Stimulated activated naive B cell treated with anti-CD40 and anti-IgM and Interleukin-4, amounts not matched to agents 10 μg/mL and 1 μg/mL and 100 μg/mL, for 72 hours (primary cell): ENCODE measurements around the gene ZNF302.

Experiments
- ATAC-seq, 2 donors: fragments of 150-1000 bp; cut with Tn5 transposase; replicated peaks; 2 replicates each; pipeline ENCODE4 v1.10.0; 2021; ENCODE audit warnings: moderate library complexity in 1 of 2
- DNase-seq: peaks from one replicate; pipeline ENCODE4 v3.0.0; 2021
- H3K27ac Mint-ChIP-seq: one replicate; pipeline ENCODE4 v1.8.0; 2022; ENCODE audit warnings: mild to moderate bottlenecking, mixed read lengths
- H3K27me3 Mint-ChIP-seq, 2 donors: one replicate each; pipeline ENCODE4 v1.8.0; 2022; ENCODE audit warnings: mixed read lengths in 2 of 2
- H3K36me3 Mint-ChIP-seq, 2 donors: one replicate each; pipeline ENCODE4 v1.8.0; 2022; ENCODE audit warnings: mixed read lengths in 2 of 2, mild to moderate bottlenecking in 1 of 2
- H3K4me1 Mint-ChIP-seq, 2 donors: one replicate each; pipeline ENCODE4 v1.8.0; 2022; ENCODE audit warnings: mixed read lengths in 2 of 2, mild to moderate bottlenecking in 1 of 2
- H3K4me3 Mint-ChIP-seq, 2 donors: one replicate each; pipeline ENCODE4 v1.8.0; 2022; ENCODE audit warnings: mild to moderate bottlenecking in 2 of 2, mixed read lengths in 2 of 2, moderate library complexity in 1 of 2
- H3K9me3 Mint-ChIP-seq, 2 donors: one replicate each; pipeline ENCODE4 v1.8.0; 2022; ENCODE audit warnings: mixed read lengths in 2 of 2, mild to moderate bottlenecking in 1 of 2

The ZNF302 gene

DNA sequence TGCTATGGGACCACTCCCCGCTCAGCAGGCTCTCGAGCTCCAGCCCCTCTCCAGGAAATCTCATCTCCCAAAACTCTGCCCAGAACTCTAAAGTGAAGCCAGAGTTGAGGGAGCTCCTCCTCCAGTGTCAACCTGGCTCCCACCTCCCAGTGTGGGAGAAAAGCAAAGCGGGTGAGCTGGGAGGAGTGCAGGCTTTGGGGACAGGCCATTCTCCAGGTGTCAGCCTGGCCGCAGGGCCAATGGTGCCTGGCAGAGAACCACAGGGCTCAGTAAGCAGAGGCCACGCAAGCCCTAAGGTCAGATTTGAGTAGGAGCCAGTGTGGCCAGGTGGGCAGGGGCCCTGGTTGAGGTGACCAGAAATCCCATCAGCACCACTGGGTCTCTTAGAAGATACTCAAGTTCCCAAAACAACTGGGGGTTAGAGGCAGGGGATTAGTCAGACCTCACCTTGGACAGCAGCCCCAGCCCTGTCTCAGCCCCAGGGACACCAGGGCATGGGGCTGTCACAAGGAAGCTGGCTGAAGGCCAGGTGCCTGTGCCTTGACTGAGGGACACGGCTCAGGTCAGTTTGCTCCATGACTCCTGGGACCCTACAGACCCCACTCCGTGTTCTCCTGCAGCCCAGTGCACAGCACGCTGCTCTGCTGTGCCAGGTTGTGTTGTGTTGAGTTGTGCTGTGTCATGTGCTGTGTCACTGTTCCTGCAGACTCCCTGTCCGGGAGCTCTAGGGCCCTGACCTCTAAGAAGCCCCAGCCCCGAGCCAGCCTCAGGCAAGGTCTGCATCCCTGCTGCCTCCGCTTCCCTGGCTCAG lies 53.7 kb downstream of the ZNF302 start:
- Mint-ChIP-seq H3K36me3 (peaks cover 7 to 9% of the 10 kb centered on the region in 2 donors), H3K27me3 (peaks cover 29 to 31% of the 10 kb centered on the region in 2 donors), H3K9me3 (peaks cover 0 to 6% of the 10 kb centered on the region in 2 donors), H3K4me3 (no peak overlapping the region), H3K4me1 (peaks cover 12 to 22% of the 10 kb centered on the region in 2 donors), H3K27ac (no peak overlapping the region)
- ATAC-seq (no peak), DNase-seq (no peak)

DNA sequence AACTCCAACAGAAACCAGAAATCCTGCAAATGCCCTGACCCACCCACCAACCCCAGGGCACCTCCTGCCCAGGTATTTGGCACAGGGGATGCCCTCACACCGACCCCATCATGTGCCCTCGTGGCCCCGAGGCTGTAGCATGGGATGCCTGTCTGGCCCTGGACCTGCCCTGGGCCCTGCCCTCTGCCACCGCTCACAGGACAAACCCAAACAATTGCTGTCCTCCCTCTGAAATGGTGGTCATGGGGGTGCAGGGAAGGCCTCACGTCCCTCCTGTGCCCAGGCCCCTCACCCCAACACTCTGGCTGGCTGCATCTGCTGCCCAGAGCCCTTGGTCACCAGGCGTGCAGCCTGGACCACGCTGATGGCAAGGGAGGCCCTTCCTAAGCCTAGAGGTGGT lies 54.5 kb downstream of the ZNF302 start:
- Mint-ChIP-seq H3K4me1 (peaks cover 12 to 23% of the 10 kb centered on the region in 2 donors), H3K4me3 (no peak overlapping the region), H3K27ac (peak overlapping the region; percentile 56)

DNA sequence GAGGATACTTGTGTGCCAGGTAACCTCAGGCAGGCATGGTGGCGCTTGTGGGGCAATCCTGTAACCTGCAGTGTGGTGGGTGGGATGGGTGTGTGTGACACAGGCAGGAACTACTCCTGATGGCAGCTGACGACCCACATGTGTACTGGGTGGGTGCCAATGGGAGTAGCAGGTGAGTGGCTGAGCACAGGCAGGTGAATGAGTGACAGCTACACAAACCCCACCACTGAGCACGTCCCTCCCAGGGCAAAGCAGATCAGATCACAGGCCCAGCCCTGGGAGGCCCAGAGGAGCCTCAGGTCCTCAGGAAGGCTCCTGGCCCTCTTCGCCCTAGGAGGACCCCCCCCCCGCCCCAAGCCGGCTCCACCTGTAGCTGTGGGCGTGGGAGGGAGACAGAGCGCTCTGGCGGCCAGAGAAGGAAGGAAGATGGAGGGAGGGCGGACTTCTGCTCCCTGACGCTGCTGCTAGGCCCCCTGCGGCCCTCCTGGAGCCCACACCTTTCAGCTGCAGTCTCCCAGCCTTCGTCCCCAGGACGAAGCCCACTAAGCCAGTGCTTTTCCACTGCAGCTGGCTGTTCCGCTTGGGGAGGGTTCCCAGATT lies 55.2 kb downstream of the ZNF302 start:
- H3K27me3 Mint-ChIP-seq = peaks cover 14 to 20% of the 10 kb centered on the region in 2 donors
- peaks cover 12 to 23% of the 10 kb centered on the region in 2 donors for H3K4me1 Mint-ChIP-seq
- peaks cover 0 to 6% of the 10 kb centered on the region in 2 donors for H3K9me3 Mint-ChIP-seq
- DNase-seq (no peak), ATAC-seq (no peak)
- peak overlapping the region; percentile 65 for H3K27ac Mint-ChIP-seq
- H3K4me3 Mint-ChIP-seq = peak overlapping the region; percentile 77 to 91
- H3K36me3 Mint-ChIP-seq = peaks cover 7 to 12% of the 10 kb centered on the region in 2 donors

More for the DNA sequence above, 54.5 kb downstream of the ZNF302 start:
- no peak for ATAC-seq
- Mint-ChIP-seq H3K9me3 (peaks cover 0 to 6% of the 10 kb centered on the region in 2 donors), H3K36me3 (peaks cover 7 to 12% of the 10 kb centered on the region in 2 donors), H3K27me3 (peaks cover 22 to 26% of the 10 kb centered on the region in 2 donors)
- no peak for DNase-seq

DNA sequence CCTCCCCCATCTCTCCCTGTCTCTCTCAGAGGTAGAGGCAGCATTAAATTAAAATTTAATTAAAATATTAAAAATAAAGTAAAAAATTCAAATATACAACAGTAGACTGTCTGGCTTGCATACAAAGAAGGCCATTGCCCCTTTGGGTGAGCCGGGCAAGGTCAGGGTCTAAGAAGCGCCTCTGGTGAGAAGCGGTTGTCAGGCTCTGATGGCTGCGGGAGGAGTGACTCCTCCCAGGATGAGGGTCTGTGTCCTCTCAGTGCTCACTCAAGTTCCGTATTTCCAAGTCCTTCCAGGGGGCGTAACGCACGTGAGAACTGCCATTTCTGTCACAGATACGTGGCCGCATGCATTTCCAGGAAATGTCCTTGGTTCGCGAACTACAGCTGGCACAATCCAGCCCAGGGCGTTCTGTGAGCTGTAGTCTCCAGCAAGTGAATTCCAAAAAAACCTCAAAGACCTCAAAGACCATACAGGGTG lies 55.8 kb downstream of the ZNF302 start:
- peak overlapping the region; percentile 99 for H3K27ac Mint-ChIP-seq

DNA sequence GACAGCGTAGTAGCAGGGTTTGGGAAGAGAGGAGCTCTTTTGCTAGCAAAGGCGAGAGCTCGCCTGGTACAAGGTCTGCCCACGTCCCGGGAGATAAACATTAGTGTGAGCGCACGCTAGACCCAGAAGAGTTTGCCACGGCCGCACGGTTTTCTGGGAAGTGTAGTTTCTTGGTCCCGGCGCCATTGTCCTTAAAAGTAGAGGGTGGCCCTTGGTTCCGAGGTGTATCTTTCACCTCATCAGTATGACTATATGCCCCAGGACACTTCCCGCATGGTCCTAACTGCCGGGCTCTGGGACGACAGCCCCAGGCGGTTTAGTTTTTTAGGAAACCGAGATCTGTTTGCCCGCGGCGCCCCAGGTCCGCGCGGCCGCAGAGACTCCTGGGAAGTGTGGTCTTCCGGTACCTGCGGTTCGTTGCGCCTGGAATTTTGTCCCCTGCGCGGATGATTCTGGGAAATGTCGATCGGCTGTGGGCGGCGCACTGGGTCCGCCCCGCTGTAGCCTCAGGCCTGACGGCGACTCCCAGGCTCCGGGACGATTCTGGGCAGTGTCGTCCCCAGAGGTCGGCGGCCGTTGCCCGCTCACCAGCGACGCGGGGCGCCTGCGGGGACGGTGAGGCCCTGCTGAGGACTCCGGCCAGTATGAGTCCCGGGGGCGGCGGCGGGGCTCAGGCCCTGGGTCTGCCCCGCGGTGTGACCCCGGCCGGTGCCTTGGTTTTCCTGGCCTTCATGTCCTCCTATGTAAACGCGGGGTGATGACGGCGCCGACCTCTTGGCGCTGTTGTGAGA lies 56.5 kb downstream of the ZNF302 start, which contains the start of gene ZNF181:
TSS of gene ZNF181 (plus strand) at position 498 of the 791 bp plus-strand sequence. CDS start 795 bp downstream, outside the sequence.
- Mint-ChIP-seq H3K27ac (peak within 1 kb of the TSS; percentile 99), H3K36me3 (peaks cover 10 to 20% of the 10 kb centered on the region in 2 donors), H3K9me3 (peaks cover 0 to 9% of the 10 kb centered on the region in 2 donors), H3K4me3 (peak within 1 kb of the TSS; percentile 91 to 99), H3K4me1 (peaks cover 12 to 23% of the 10 kb centered on the region in 2 donors), H3K27me3 (peaks cover 10 to 16% of the 10 kb centered on the region in 2 donors)
- peak; percentile 87 for ATAC-seq
- peak; percentile 82 for DNase-seq

More for the DNA sequence above, 55.8 kb downstream of the ZNF302 start:
- peaks cover 0 to 9% of the 10 kb centered on the region in 2 donors for H3K9me3 Mint-ChIP-seq
- DNase-seq = no peak
- H3K27me3 Mint-ChIP-seq = peaks cover 10 to 16% of the 10 kb centered on the region in 2 donors
- peaks cover 10 to 16% of the 10 kb centered on the region in 2 donors for H3K36me3 Mint-ChIP-seq
- peak overlapping the region; percentile 91 to 99 for H3K4me3 Mint-ChIP-seq
- peak; percentile 26 to 35 for ATAC-seq
- peaks cover 12 to 23% of the 10 kb centered on the region in 2 donors for H3K4me1 Mint-ChIP-seq

DNA sequence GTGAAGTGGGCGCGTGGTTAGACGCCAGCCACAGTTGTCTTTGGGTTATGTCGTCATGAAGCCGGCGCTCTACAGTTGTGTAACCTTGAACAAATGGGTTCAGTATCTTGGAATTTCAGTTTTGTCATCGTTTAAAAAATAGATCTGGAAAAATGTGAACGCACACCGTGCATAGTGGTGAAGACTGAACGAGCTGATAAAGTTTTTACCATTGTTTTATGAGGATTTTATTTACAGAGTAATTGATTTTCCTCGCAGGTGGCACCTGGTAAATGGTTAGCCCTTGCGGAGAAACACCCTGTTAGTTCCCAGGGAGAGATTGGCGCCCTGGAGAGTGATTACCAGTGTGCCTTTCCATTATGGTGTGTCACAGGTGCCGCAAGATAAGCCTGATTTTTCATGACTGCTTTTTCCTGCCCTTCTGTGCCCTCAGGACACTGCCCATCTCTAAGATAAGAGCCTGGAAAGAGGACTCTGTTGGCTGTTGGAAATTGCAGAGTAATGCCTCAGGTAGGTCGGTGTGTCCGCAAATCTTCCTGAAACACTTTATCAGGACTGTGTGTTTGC lies 57.1 kb downstream of the ZNF302 start:
- peak overlapping the region; percentile 91 to 99 for H3K4me3 Mint-ChIP-seq
- ATAC-seq (no peak), DNase-seq (no peak)
- peaks cover 3 to 13% of the 10 kb centered on the region in 2 donors for H3K9me3 Mint-ChIP-seq
- peaks cover 16 to 27% of the 10 kb centered on the region in 2 donors for H3K36me3 Mint-ChIP-seq
- peak overlapping the region; percentile 99 for H3K27ac Mint-ChIP-seq
- H3K4me1 Mint-ChIP-seq = peaks cover 12 to 23% of the 10 kb centered on the region in 2 donors
- H3K27me3 Mint-ChIP-seq = peaks cover 3 to 10% of the 10 kb centered on the region in 2 donors
